ENCODE results near the gene DACT2. TPM values are rescaled to one million over a fixed set of nuclear protein-coding genes. Genes with fewer than 3 reads are reported as not detected.

Gene DACT2
- total and polyA plus RNA-seq, 10 of the 15 experiments (the other 5 are each of a cell fraction or from before 2014, with no cell fraction given), result not detected

DNA sequence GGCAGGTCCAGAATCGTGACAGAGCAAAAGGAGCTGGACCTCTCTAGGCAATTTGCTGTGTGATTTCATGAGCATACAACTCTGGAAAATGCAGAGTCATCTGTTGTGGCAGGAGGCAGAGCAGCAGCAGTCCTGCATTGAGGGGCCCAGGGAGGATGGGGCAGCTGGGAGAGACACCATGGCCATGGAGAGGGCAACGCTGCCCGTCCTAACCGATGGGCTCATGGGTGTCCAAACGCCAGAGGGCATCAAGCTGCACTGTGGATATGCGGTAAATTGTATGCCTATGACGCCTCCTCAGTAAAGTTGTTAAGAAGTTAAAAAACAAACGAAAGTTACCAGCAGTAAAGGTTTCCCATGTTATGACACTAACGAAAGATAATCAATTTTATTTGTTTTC lies 42.2 kb upstream of the DACT2 start (continued):
- TF ChIP-seq SMC3 (IDR thresholded peaks at IDR 0.05; ENCODE audit: borderline replicate concordance, low read length) (no peak), HDAC2 (IDR thresholded peaks at IDR 0.05) (no peak), RELA (IDR thresholded peaks at IDR 0.05; ENCODE audit: borderline replicate concordance, partially characterized antibody) (no peak)

DNA sequence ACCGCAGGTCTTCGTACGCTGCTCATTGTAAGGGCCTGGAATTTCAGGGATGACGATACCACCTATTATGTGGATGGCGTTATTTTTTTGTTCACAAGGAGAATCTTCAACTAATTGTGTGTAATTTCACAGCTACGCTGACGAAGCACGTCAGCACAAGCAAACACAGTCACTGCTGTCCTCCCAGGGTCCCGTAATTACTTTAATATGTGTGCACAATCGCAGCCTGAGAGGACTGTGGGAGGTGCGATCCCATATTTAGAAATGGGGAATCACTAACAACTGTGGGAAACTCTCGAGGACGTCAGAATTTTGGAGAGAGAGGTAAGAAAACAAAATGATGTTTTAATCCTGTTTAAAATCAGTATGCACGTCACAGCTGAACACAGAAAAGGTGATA lies 40.2 kb upstream of the DACT2 start:
- SMC1A ChIA-PET (ENCODE audit: uncharacterized antibody, unreplicated experiment), result no interaction called here
- H3K9ac ChIP-seq (ENCODE audit: control insufficient read depth, insufficient read depth, low read length), result no peak overlapping the region
- intact Hi-C loops (cut with micrococcal nuclease; ENCODE audit: unreplicated experiment), result no loop called here
- TF ChIP-seq ZNF274 (IDR thresholded peaks at IDR 0.05; ENCODE audit: insufficient read depth, insufficient read length) (no peak), RAD21 (IDR thresholded peaks at IDR 0.05; ENCODE audit: insufficient read depth, low read depth, low read length) (no peak), BCL11A (IDR thresholded peaks at IDR 0.05; ENCODE audit: low read depth, low read length) (no peak), DPF2 (IDR thresholded peaks at IDR 0.05) (no peak), NFYA (IDR thresholded peaks at IDR 0.05; ENCODE audit: borderline replicate concordance, low read depth, low read length) (no peak), JUND (IDR thresholded peaks at IDR 0.05; ENCODE audit: low read depth, low read length) (no peak), IKZF1 (conservative IDR thresholded peaks at IDR 0.05) (no peak), ZNF622 (IDR thresholded peaks at IDR 0.05) (no peak), MXI1 (IDR thresholded peaks at IDR 0.05; ENCODE audit: low read depth, low read length) (no peak), POLR2AphosphoS2 (IDR thresholded peaks at IDR 0.05; ENCODE audit: low read depth, low read length) (no peak)
- TF ChIP-seq, protein P1, sequence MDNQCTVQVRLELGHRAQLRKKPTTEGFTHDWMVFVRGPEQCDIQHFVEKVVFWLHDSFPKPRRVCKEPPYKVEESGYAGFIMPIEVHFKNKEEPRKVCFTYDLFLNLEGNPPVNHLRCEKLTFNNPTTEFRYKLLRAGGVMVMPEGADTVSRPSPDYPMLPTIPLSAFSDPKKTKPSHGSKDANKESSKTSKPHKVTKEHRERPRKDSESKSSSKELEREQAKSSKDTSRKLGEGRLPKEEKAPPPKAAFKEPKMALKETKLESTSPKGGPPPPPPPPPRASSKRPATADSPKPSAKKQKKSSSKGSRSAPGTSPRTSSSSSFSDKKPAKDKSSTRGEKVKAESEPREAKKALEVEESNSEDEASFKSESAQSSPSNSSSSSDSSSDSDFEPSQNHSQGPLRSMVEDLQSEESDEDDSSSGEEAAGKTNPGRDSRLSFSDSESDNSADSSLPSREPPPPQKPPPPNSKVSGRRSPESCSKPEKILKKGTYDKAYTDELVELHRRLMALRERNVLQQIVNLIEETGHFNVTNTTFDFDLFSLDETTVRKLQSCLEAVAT (IDR thresholded peaks at IDR 0.05), result no peak
- TF ChIP-seq, protein P2, sequence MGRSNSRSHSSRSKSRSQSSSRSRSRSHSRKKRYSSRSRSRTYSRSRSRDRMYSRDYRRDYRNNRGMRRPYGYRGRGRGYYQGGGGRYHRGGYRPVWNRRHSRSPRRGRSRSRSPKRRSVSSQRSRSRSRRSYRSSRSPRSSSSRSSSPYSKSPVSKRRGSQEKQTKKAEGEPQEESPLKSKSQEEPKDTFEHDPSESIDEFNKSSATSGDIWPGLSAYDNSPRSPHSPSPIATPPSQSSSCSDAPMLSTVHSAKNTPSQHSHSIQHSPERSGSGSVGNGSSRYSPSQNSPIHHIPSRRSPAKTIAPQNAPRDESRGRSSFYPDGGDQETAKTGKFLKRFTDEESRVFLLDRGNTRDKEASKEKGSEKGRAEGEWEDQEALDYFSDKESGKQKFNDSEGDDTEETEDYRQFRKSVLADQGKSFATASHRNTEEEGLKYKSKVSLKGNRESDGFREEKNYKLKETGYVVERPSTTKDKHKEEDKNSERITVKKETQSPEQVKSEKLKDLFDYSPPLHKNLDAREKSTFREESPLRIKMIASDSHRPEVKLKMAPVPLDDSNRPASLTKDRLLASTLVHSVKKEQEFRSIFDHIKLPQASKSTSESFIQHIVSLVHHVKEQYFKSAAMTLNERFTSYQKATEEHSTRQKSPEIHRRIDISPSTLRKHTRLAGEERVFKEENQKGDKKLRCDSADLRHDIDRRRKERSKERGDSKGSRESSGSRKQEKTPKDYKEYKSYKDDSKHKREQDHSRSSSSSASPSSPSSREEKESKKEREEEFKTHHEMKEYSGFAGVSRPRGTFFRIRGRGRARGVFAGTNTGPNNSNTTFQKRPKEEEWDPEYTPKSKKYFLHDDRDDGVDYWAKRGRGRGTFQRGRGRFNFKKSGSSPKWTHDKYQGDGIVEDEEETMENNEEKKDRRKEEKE (IDR thresholded peaks at IDR 0.05), result no peak
- TF ChIP-seq, protein P3, sequence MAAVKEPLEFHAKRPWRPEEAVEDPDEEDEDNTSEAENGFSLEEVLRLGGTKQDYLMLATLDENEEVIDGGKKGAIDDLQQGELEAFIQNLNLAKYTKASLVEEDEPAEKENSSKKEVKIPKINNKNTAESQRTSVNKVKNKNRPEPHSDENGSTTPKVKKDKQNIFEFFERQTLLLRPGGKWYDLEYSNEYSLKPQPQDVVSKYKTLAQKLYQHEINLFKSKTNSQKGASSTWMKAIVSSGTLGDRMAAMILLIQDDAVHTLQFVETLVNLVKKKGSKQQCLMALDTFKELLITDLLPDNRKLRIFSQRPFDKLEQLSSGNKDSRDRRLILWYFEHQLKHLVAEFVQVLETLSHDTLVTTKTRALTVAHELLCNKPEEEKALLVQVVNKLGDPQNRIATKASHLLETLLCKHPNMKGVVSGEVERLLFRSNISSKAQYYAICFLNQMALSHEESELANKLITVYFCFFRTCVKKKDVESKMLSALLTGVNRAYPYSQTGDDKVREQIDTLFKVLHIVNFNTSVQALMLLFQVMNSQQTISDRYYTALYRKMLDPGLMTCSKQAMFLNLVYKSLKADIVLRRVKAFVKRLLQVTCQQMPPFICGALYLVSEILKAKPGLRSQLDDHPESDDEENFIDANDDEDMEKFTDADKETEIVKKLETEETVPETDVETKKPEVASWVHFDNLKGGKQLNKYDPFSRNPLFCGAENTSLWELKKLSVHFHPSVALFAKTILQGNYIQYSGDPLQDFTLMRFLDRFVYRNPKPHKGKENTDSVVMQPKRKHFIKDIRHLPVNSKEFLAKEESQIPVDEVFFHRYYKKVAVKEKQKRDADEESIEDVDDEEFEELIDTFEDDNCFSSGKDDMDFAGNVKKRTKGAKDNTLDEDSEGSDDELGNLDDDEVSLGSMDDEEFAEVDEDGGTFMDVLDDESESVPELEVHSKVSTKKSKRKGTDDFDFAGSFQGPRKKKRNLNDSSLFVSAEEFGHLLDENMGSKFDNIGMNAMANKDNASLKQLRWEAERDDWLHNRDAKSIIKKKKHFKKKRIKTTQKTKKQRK (IDR thresholded peaks at IDR 0.05; ENCODE audit: low read depth, low read length), result no peak

More for the DNA sequence above, 40.2 kb upstream of the DACT2 start:
- H3K4me1 ChIP-seq (ENCODE audit: control insufficient read depth, insufficient read depth, low read length), result no peaks in the 10 kb centered on the region
- H4K20me1 ChIP-seq (ENCODE audit: control insufficient read depth, insufficient read depth), result no peaks in the 10 kb centered on the region
- BruUV-seq (replicated peaks), result no TSS peak
- no peak overlapping the region for H2AFZ ChIP-seq (ENCODE audit: control insufficient read depth, low read depth, low read length)
- H3K27ac ChIP-seq (ENCODE audit: control insufficient read depth, insufficient read depth), result no peak overlapping the region
- no peaks in the 10 kb centered on the region for H3K36me3 ChIP-seq (ENCODE audit: control insufficient read depth in 2 of 2, insufficient read depth in 2 of 2, low read length in 1 of 2)
- no peak for ATAC-seq
- in situ Hi-C loops (cut with MboI), result no loop called here
- ChIA-PET CTCF (no interaction called here), RAD21 (ENCODE audit: unreplicated experiment) (interaction anchor here (0.6 kb wide), 1 partner anchor 665 kb away, joined by 4 read pairs; no protein-coding TSS in a partner anchor), POLR2A (no interaction called here)
- H3K79me2 ChIP-seq (ENCODE audit: control insufficient read depth, insufficient read depth, low read length), result no peaks in the 10 kb centered on the region
- no peak for DNase-seq (ENCODE audit: low read depth, low spot score)
- H3K4me3 ChIP-seq, result no peak overlapping the region
- H3K4me2 ChIP-seq (ENCODE audit: control insufficient read depth, insufficient read depth), result no peak overlapping the region
- no peak for FAIRE-seq
- H3K27me3 ChIP-seq (replicated peaks in 1 of 2; ENCODE audit: control insufficient read depth in 2 of 2, insufficient read depth in 2 of 2, low read length in 1 of 2), result no peaks in the 10 kb centered on the region
- 55% methylated on average over 14 of the region's 14 CpGs for WGBS (ENCODE audit: insufficient coverage, insufficient replicate concordance, low lambda C conversion rate, missing lambda C conversion rate)
- H3K9me3 ChIP-seq (replicated peaks; ENCODE audit: control insufficient read depth, insufficient read depth, low read length), result no peaks in the 10 kb centered on the region; the same call in 2 of the 3 replicates
